Cardiac septum (tissue), 1 donor: ENCODE results near the gene MBL2. TPM values are rescaled to one million over a fixed set of nuclear protein-coding genes. Genes with fewer than 3 reads are reported as not detected.

Experiments used
- DNase-seq: peaks from one replicate; pipeline ENCODE4 v3.0.0-alpha.2; 2020; ENCODE audit warnings: low spot score
- intact Hi-C: fragments of 100-400 bp; cut with DNase I; formaldehyde crosslinking; loops from one replicate; pipeline ENCODE4 v1.14.0; 2022
- long read RNA-seq: library from polyadenylated mRNA; unstranded; transcript quantifications from one replicate; pipeline ENCODE4 v2.0.0, GENCODE V29; 2021
- total RNA-seq: library from RNA; stranded (reverse); fragmentation: NEBNext Ultra II Directional; extraction: Animal tissue kit (Norgen Biotek cat#: 25700); gene quantifications from one replicate; pipeline ENCODE4 v1.2.1, GENCODE V29; 2021
- donor health status: DM: no; HTN: no; CAD: no.

The MBL2 gene
- not detected for total RNA-seq
- long read RNA-seq: 0 reads

GRCh38 chr10:52772623-52773022 is at the start of gene MBL2:
Gene MBL2, minus strand, starts transcription at chr10:52772784. Its CDS starts 1,149 bp downstream, at chr10:52771635.
- no peak for DNase-seq
- intact Hi-C loops: no loop called here

DNA sequence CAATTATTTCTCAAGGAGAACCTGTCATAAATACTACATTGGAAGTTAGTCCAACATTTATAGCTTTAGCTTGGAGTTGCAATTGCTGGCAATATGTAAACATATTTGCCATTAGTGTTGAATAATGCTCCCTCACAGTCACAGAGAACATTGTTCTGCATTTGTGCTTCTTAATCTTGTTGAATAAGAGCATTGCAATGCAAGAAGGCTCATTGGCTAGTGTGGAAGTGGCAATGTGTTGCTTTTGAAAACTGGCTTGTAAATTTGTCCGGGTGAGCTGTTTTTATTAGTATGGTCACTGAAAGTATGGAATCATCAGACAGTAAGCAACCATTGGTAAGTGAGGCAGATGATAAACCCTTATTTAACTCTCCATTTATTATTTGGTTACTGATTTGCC is 47.7 kb upstream of the MBL2 start:
- intact Hi-C loops: no loop called here
- no peak for DNase-seq

DNA sequence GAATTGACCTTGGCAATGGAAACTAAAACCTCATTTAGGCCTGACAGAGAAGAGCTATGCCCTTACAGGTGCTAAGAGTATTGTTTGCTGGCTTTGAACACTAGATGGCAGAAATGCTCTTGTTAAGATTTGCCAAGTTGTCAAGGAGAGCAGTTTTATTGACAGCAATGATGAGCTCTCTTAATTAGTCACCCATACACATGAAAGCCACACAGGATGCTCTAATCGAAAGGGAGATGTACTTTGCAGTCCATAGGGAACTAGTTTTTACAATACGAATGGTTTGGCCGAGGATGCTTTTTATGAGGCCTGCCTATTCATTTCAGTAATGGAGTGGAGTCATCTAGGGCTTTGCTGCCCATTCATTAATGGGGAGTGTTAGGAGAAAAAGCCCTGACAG is 45.4 kb upstream of the MBL2 start:
- no peak for DNase-seq
- intact Hi-C loops: no loop called here

- intact Hi-C loops: no loop called here
- no peak for DNase-seq
Observed at GRCh38 chr10:52814506-52814905, 41.9 kb upstream of the MBL2 start.

GRCh38 chr10:52811776-52812175 is 39.2 kb upstream of the MBL2 start:
- intact Hi-C loops: no loop called here
- no peak for DNase-seq

- no peak for DNase-seq
- intact Hi-C loops: no loop called here
Observed at GRCh38 chr10:52810761-52811160, 38.2 kb upstream of the MBL2 start.

- intact Hi-C loops: no loop called here
- no peak for DNase-seq
Observed at GRCh38 chr10:52807803-52808202, 35.2 kb upstream of the MBL2 start.

GRCh38 chr10:52805414-52806285 is 33.1 kb upstream of the MBL2 start:
- no peak for DNase-seq

GRCh38 chr10:52801947-52802346 is 29.4 kb upstream of the MBL2 start:
- intact Hi-C loops: no loop called here
- no peak for DNase-seq

More at GRCh38 chr10:52805414-52806285, 33.1 kb upstream of the MBL2 start:
- intact Hi-C loops: no loop called here

GRCh38 chr10:52786098-52786497 is 13.5 kb upstream of the MBL2 start:
- DNase-seq: no peak
- intact Hi-C loops: no loop called here

DNA sequence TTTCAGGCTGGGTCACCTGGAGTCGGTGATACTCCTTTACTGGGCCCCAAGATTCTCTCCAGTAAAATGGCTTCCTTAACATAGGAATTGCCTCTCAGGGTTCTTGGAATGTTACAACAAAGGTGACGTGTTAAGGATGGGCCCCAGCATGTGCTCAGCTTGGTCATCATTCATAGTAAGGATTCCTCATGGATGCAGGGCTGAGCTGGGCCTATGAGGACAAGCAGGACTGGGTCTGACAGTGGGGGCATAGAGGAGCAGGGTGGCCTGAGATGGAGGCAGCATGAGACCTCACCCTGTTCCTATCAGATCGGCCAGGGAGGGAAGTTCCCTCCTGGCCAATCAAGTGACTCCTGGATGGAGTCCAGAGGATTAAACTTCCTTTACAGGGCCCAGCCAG is 12.8 kb upstream of the MBL2 start:
- intact Hi-C loops: no loop called here
- DNase-seq: no peak

- intact Hi-C loops: no loop called here
Observed at GRCh38 chr10:52783726-52784125, 11.1 kb upstream of the MBL2 start.

GRCh38 chr10:52782554-52782953 is 10.0 kb upstream of the MBL2 start:
- no peak for DNase-seq
- intact Hi-C loops: no loop called here

More at GRCh38 chr10:52783726-52784125, 11.1 kb upstream of the MBL2 start:
- DNase-seq: no peak

- intact Hi-C loops: no loop called here
- no peak for DNase-seq
Observed at GRCh38 chr10:52780391-52781155, 8.0 kb upstream of the MBL2 start.

GRCh38 chr10:52779541-52780390 is 7.2 kb upstream of the MBL2 start:
- intact Hi-C loops: no loop called here
- DNase-seq: no peak

DNA sequence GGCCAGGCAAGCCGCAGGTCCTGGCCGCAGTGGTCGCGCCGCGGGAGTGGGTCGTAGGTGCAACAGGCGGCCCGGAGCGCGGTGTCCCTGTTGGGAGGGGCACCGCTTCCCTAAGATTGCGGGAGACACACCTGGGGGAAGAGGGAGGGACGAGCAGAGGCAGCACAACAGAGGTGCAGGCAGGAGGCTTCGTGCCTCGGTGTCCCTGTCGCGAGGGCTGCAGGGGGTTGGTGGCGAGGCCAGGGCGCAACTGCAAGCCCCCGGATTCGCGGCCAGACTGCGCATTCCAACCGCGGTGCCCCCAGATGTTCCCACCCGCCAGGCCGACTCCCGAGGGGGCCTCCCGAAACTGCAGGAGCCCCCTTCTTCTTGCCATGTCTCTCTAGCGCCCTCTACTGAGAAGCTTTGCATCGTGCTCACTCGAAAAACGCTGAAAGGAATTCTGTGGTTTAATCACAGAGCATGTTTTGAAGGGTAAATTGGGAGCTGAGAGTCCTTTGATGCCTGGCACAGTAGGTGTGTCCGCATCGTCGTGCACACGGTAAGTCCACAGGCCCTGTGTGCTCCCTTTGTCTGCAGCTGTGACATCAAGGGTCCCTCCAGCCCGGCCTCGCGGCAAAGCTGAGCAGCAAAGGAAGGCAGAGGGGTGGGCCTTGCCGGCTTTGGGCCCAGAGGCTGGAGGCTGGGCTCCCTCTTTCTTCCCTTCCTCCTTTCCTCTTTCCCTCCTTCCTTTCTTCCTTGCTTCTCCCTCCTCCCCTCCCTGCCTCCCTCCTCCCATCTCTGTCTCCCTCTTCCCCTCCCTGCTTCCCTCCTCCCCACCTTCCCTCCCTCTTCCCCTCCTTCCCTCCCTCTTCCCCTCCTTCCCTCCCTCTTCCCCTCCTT is 6.2 kb upstream of the MBL2 start:
- intact Hi-C loops: no loop called here
- no peak for DNase-seq

GRCh38 chr10:52777414-52777813 is 4.8 kb upstream of the MBL2 start:
- intact Hi-C loops: no loop called here
- no peak for DNase-seq

GRCh38 chr10:52776471-52776903 is 3.9 kb upstream of the MBL2 start:
- intact Hi-C loops: no loop called here

DNA sequence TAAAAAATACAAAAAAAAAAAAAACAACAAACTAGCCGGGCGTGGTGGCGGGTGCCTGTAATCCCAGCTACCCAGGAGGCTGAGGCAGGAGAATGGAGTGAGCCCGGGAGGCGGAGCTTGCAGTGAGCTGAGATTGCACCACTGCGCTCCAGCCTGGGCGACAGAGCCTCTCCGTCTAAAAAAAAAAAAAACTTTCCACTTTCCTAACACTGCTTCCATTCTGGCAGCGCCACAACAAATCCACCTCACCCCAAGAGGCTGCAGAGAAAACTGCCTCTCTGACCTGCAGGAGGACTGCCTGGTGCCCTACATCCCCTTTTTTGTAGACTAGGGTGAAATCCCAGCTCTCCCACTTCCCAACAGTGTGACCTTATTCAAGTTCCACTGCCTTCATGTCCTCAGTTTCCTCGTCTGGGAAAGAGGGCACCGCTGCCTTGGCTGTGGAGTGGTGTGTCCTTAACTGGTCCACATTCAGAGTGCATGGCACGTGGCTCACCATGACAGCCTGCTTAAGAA is 2.6 kb upstream of the MBL2 start:
- no peak for DNase-seq
- intact Hi-C loops: no loop called here

More at GRCh38 chr10:52776471-52776903, 3.9 kb upstream of the MBL2 start:
- no peak for DNase-seq
